ENCODE measurements around the gene CARD8.
"Not testable (repeated sequence)": the region's sequence is repeated elsewhere in the genome, so short reads cannot be mapped to it uniquely, and the experiment has no call there.

Gene CARD8

DNA sequence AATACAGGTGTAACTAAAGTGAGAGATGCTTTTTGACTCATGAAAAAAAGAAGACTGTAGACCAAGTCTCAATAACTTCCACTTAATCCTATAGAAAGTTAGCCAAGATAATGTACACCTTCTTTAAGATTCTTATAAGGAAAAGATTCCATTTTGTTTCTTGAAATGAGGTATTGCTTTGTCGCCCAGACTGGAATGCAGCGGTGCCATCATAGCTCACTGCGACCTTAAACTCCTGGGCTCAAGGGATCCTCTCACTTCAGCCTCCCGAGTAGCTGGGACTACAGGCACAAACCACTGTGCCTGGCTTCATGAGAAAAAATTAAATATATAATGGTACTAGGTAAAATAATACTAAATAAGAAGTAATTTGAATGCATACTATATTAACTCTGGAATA lies 3.3 kb upstream of the CARD8 start:
- DNase-seq (ENCODE audit: low read depth) = not testable (repeated sequence)

DNA sequence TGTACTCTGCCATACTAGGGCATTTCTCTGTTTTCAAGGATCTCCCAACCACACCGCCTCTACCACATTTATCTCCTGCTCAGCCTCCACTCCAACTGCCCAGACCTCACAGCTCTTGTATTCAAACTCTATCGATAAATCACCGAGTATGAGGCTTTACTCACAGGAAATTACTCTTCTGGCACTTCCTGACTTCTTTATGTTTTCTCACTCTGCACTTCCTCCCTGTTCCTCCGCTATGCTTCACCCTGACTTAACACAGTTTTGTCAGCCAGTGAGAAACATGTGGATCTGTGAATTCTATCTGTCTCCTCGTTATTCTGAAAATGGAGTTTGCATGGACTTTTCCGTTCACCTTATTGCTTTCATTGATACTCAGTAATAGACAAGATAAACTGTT lies 2.6 kb upstream of the CARD8 start:
- peak; percentile 19 for DNase-seq (ENCODE audit: low read depth)

DNA sequence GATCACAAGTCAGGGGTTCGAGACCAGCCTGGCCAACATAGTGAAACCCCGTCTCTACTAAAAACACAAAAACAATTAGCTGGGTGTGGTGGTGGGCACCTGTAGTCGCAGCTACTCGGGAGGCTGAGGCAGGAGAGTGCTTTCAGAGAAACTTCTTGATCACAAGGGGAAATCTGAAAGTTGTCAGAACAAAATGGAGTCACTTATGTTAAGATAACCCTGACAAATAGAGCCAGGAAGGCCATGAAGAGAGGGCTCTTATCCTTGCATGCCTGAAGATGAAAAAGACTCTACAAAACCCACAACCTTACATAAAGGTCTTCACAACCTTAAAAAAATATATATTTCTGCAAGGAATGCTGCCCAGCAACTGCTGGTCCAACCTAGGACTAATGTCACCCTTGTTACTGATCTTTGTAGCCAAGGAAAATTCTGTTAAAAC lies 1.2 kb downstream of the CARD8 start:
- DNase-seq (ENCODE audit: low read depth) = no peak

- no peak for DNase-seq (ENCODE audit: low read depth)
Observed at GRCh38 chr19:48253999-48254398, 1.7 kb downstream of the CARD8 start.

- no peak for DNase-seq (ENCODE audit: low read depth)
Observed at GRCh38 chr19:48252609-48253008, 3.1 kb downstream of the CARD8 start.

DNA sequence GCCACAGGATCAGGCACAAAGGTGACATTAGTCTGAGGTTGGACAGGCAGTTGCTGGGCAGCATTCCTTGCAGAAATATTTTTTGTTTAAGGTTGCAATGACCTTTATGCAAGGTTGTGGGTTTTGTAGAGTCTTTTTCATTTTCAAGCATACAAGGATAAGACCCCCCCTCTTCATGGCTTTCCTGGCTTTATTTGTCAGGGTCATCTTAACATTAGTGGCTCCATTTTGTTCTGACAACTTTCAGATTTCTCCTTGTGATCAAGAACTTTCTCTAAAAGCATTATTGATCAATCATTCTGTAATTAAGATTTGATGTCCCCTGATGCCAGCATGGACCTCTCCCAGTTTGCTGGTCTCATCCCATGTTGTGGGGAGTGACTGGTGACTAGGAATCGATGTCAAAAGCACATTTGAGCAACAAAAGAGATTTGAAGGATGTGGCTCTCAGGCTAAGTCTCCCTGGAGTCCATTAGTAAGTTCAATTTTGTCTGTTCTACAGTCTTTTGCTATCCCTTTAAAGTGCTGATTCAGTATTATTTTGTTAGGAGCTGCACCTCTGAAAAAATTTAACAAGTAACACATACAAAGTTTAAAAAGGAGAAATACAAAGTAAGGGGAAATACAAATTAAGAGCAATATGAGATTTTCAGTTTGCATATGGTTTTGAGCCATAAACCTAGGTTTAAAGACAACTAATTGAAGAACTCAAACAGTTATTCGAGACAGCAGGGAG lies 5.3 kb downstream of the CARD8 start:
- DNase-seq (ENCODE audit: low read depth) = no peak

DNA sequence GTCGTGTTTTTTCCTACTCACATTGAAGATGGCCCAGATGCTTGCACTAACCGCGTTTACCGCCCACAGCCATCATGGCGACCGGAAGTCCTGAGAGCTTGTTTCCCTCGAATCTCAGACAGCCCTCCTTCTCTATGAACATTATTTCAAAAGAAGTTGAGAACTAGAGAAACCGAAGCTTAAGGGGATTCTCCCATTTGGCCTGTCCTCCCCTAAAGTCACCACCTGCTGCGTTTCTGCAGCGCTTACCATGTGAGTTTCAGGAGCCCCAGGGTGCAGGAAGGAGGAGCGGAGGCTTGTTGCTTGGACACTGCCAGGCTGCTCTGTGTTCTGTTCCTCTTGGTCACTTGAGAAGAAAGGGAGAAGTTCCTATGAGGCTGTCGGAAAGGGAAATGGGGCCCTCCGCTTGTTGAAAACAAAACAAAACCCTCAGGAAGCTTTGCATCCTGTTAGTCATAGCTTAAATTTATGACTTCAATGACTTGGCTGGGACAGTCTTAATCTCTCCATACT lies 6.2 kb downstream of the CARD8 start:
- peak; percentile 58 for DNase-seq (ENCODE audit: low read depth)

- DNase-seq (ENCODE audit: low read depth) = no peak
Observed at GRCh38 chr19:48248081-48248833, 7.5 kb downstream of the CARD8 start.

GRCh38 chr19:48247212-48247611 lies 8.5 kb downstream of the CARD8 start:
- DNase-seq (ENCODE audit: low read depth) = no peak

DNA sequence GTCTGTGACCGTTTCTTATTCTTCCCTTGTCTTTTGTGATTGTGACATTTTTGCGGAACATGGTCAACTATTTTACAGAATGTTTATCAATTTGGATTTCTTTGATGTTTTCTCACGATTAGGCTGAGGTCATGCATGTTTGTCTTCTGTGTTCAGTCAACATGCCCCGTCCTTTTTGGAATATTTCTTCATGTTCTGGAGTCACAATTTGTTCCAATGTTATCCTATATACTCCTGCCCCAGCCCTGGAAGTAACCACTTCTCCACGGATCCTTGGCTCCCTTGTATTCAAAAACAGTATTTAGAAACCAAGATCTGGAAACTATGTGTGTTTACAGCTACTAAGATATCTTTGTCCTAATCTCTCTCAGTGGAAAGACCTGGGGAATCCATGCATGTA lies 9.6 kb downstream of the CARD8 start:
- DNase-seq (ENCODE audit: low read depth) = no peak

DNA sequence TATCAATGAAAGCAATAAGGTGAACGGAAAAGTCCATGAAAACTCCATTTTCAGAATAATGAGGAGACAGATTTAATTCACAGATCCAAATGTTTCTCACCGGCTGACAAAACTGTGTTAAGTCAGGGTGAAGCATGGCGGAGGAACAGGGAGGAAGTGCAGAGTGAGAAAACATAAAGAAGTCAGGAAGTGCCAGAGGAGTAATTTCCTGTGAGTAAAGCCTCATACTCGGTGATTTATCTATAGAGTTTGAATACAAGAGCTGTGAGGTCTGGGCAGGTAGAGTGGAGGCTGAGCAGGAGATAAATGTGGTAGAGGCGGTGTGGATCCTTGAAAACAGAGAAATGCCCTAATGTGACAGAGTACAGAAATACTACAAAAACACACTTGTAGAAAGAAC lies 11.4 kb downstream of the CARD8 start:
- DNase-seq (ENCODE audit: low read depth) = peak; percentile 34

- DNase-seq (ENCODE audit: low read depth) = not testable (repeated sequence)
Observed at GRCh38 chr19:48241771-48242170, 13.9 kb downstream of the CARD8 start.

- no peak for DNase-seq (ENCODE audit: low read depth)
Observed at GRCh38 chr19:48239582-48240141, 16.1 kb downstream of the CARD8 start.

GRCh38 chr19:48239120-48239519 lies 16.6 kb downstream of the CARD8 start:
- no peak for DNase-seq (ENCODE audit: low read depth)

DNA sequence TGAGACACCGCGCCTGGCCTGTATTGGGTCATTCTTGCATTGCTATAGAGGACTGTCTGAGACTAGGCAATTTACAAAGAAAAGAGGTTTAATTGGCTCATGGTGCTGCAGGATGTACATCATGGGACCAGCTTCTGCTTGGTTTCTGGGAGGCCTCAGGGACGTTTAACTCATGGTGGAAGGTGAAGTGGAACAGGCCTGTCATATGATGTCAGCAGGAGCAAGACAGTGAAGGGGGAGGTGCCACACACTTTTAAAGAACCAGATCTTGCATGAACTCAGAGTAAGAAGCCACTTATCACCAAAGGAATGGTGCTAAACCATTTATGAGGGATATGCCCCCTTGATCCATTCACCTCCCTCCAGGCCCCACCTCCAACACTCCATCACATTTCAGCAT lies 18.7 kb downstream of the CARD8 start:
- DNase-seq (ENCODE audit: low read depth) = no peak

DNA sequence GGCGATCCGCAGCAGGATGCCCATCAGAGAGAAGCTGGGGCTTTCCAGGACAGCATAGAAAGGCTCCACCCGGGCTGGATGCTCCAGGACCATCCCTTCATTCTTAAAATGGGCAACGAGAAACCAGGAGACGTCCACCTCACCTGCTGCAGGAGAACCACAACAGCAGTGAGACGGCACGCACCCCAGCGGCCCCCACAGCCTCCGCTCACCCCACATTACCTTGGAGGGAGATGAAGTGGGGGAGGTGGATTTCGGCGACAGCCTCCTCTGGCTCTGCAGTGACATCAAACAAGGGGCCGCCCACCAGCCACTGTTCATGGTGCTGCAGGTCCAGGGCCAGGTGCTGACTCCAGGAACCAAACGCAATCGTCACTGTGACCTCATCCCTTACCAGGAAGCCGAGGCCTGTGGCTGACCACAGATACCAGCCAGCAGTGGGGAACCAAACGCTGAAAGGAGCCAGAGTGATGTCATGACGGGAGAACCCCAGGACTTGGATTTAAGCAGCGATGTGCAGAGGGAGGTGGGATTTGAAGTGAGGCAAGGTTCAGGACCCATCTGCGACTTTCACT lies 25.1 kb downstream of the CARD8 start:
- no peak for DNase-seq (ENCODE audit: low read depth)

- no peak for DNase-seq (ENCODE audit: low read depth)
Observed at GRCh38 chr19:48221628-48222027, 34.1 kb downstream of the CARD8 start.

GRCh38 chr19:48220784-48221183 lies 34.9 kb downstream of the CARD8 start:
- DNase-seq (ENCODE audit: low read depth) = not testable (repeated sequence)

DNA sequence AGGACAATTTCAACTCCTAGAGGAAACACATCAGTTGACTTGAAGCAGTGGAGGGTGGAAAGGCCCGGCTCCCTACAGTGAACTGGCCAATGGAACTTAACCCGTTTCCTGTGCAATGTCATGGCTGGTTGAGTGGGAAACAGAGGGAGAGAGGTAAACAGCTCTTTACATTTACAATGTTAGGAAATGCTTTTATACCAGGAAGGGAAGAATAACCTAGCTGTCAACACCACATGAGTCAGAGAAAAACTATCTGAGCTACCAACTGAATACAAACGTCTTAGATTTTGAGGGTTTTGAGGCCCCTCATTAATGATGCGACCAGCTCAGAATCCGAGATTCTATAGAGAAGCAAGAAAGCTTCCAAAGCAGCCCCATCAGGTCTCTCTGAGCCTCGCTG lies 36.7 kb downstream of the CARD8 start:
- DNase-seq (ENCODE audit: low read depth) = no peak

GRCh38 chr19:48216933-48217332 lies 38.8 kb downstream of the CARD8 start:
- DNase-seq (ENCODE audit: low read depth) = no peak

DNA sequence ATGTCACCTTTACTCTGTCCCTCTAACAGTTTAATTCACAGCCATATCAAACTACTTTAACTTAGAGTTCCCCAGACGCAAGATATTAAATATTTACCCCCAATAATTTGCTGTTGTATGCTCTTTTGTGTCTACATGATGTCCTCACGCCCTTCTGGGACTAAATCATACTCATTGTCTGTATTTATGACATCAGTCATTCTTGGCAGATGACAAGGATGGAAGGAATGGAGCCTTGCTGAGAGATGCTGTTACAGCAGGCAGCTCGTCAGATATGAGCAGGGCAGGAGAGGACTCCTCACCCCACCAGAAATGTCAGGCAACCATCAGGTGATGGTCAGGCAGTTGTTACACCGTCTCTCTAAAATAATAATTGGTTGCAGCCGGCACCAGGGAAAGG lies 41.8 kb downstream of the CARD8 start:
- DNase-seq (ENCODE audit: low read depth) = no peak

DNA sequence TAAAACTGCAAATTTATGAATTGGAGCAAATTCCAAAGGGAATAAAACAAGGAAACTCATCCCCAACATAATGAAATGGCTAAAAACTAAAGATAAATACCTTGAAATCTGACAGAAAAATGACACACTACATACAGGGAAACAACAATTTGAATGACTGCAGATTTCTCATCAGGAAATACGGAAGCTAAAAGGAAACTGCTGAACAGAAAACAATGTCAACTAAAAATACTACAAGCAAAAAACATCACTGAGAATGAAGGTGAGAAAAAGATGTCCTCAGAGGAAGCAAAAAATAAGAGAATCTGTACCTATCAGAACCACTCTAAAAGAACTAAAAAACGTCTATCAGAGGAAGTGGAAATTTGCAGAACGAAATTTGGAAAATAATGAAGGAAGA lies 45.7 kb downstream of the CARD8 start:
- DNase-seq (ENCODE audit: low read depth) = no peak

Measured in T-helper 22 cell (primary cell).